ENCODE measurements around the gene CARD11. TPM values are rescaled to one million over a fixed set of nuclear protein-coding genes. Genes with fewer than 3 reads are reported as not detected.

CARD11 gene
- total RNA-seq (2022; extraction: Qiagen RNA extraction; ENCODE audit: low read depth): 1.1 to 2.1 TPM (median 1.4 TPM) in 5 replicates

DNA sequence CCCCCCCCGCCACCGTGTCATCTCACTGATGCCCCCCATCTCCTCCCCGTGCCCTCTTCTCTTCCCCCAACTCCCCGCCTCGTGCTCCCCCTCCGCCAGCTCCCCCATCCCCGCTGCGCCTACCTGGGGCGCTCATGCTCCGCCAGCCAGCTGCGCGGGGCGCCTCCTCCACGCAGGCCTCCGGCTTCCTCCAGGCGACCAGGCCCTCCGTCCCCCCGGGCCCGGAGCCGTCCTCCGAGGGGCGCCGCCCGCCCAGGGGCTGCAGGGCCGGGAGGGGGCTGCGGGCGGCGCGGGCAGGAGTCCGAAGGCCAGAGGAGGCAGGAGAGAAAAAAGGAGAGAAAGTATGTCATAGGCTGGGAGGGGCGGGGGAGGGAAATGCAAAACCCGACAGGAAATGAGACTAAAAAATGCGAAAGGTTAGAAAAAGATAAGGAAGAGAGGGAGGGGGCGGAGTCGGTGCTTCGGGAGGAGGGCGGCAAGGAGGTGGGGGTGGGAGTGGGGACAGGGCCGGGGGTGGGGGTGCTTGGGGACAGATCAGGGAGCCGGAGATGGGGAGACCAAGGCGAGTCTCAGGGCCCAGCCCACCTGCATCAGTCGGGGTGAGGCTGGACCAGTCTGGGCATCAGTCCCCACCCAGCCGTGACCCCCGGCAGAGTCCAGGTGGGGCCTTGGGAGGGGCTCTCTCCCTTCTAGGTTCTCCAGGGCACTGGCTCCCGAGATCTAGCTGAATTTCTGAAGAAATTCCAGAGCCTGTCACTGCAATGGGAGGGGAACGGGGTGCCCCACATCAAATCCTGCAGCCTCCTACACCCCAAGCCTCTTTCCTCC lies at the start of gene CARD11:
Gene CARD11 (minus strand): TSS at position 324 of the 828 bp plus-strand sequence. CDS start 85,361 bp downstream, outside the sequence.

Other genes with a start within 250 kb of the CARD11 start
- gene GNA12, start 199.6 kb downstream of the CARD11 start, total RNA-seq (2022; extraction: Qiagen RNA extraction; ENCODE audit: low read depth): 40.6 to 50.0 TPM (median 47.0 TPM) in 5 replicates

Data from A549 treated with CpdA at 1 μM for 4 hours (cell line).